Astrocyte (in vitro differentiated cells and primary cell): ENCODE measurements around the gene ITM2C. TPM values are rescaled to one million over a fixed set of nuclear protein-coding genes. Genes with fewer than 3 reads are reported as not detected.

Source experiments
- DNase-seq: peaks from one replicate; pipeline ENCODE4 v3.0.0-alpha.2; 2010; ENCODE audit warnings: low read depth
- FAIRE-seq: peaks from 2 replicates; lab custom pipeline; 2011; peaks lifted over from hg19 to GRCh38; lab: Jason Lieb, UNC
- H2AFZ ChIP-seq: 2 replicates; pipeline ENCODE4 v1.6.0; 2012; ENCODE audit warnings: low read depth, low read length, inconsistent platforms
- H3K27ac ChIP-seq: 2 replicates; pipeline ENCODE4 v1.5.1; 2011; ENCODE audit warnings: low read depth, low read length, inconsistent platforms
- H3K27me3 ChIP-seq: 2 replicates; pipeline ENCODE4 v1.6.0; 2011; ENCODE audit warnings: low read length, inconsistent platforms; ENCODE audit not compliant: insufficient read depth
- H3K36me3 ChIP-seq: 2 replicates; pipeline ENCODE4 v1.5.1; 2011; ENCODE audit warnings: low read length, inconsistent platforms; ENCODE audit not compliant: insufficient read depth
- H3K4me1 ChIP-seq: 2 replicates; pipeline ENCODE4 v1.5.1; 2011; ENCODE audit warnings: low read length, inconsistent platforms; ENCODE audit not compliant: insufficient read depth
- H3K4me2 ChIP-seq: 2 replicates; pipeline ENCODE4 v1.6.0; 2012; ENCODE audit warnings: low read length, inconsistent platforms
- H3K4me3 ChIP-seq: 2 replicates; pipeline ENCODE4 v1.5.1; 2011; ENCODE audit warnings: low read depth, mild to moderate bottlenecking, low read length, inconsistent platforms; ENCODE audit not compliant: insufficient read depth
- H3K79me2 ChIP-seq: 2 replicates; pipeline ENCODE4 v1.6.0; 2012; ENCODE audit warnings: mild to moderate bottlenecking, low read length, inconsistent platforms; ENCODE audit not compliant: insufficient read depth
- H3K9ac ChIP-seq: 2 replicates; pipeline ENCODE4 v1.6.0; 2012; ENCODE audit warnings: mild to moderate bottlenecking, low read length, inconsistent platforms
- H3K9me3 ChIP-seq: 2 replicates; pipeline ENCODE4 v1.5.1; 2012; ENCODE audit warnings: low read depth, mild to moderate bottlenecking, low read length, inconsistent platforms; ENCODE audit not compliant: insufficient read depth
- H4K20me1 ChIP-seq: 2 replicates; pipeline ENCODE4 v1.6.0; 2012; ENCODE audit warnings: low read length, inconsistent platforms; ENCODE audit not compliant: insufficient read depth
- H3K27ac Mint-ChIP-seq: one replicate; pipeline ENCODE4 v1.8.0; 2021; ENCODE audit warnings: mild to moderate bottlenecking, mixed read lengths; ENCODE audit not compliant: unreplicated experiment
- H3K27me3 Mint-ChIP-seq: one replicate; pipeline ENCODE4 v1.8.0; 2021; ENCODE audit warnings: low read depth, mixed read lengths; ENCODE audit not compliant: unreplicated experiment
- H3K36me3 Mint-ChIP-seq: one replicate; pipeline ENCODE4 v1.8.0; 2021; ENCODE audit warnings: low read depth, mixed read lengths; ENCODE audit not compliant: unreplicated experiment
- H3K4me1 Mint-ChIP-seq: one replicate; pipeline ENCODE4 v1.8.0; 2021; ENCODE audit warnings: low read depth, mixed read lengths; ENCODE audit not compliant: unreplicated experiment
- H3K4me3 Mint-ChIP-seq: one replicate; pipeline ENCODE4 v1.8.0; 2021; ENCODE audit warnings: mild to moderate bottlenecking, moderate library complexity, mixed read lengths; ENCODE audit not compliant: unreplicated experiment
- H3K9me3 Mint-ChIP-seq: one replicate; pipeline ENCODE4 v1.8.0; 2021; ENCODE audit warnings: mild to moderate bottlenecking, mixed read lengths; ENCODE audit not compliant: unreplicated experiment
- CTCF ChIP-seq: IDR thresholded peaks from 2 replicates; pipeline ENCODE4 v1.5.1; 2011; ENCODE audit warnings: low read depth, mild to moderate bottlenecking, inconsistent platforms, low read length, moderate library complexity; ENCODE audit not compliant: insufficient read depth
- EZH2 ChIP-seq: IDR thresholded peaks from 2 replicates; pipeline ENCODE4 v1.6.1; 2012; ENCODE audit warnings: mild to moderate bottlenecking, low read length, inconsistent platforms; ENCODE audit not compliant: insufficient read depth
- total RNA-seq: library from RNA; stranded (reverse); gene quantifications from 2 replicates; pipeline ENCODE4 v1.2.1, GENCODE V29; 2021

The ITM2C gene
- total RNA-seq, 1 donor from 2014 or later = 458 TPM

- Histone ChIP-seq H3K9ac (no peak overlapping the region), H3K27me3 (peaks cover 17% of the 10 kb centered on the region), H3K79me2 (no peaks in the 10 kb centered on the region), H2AFZ (no peak overlapping the region), H3K36me3 (no peaks in the 10 kb centered on the region), H3K27ac (no peak overlapping the region), H3K4me2 (no peak overlapping the region), H3K4me3 (no peak overlapping the region), H4K20me1 (no peaks in the 10 kb centered on the region), H3K4me1 (no peaks in the 10 kb centered on the region), H3K9me3 (peaks cover 6% of the 10 kb centered on the region)
- Mint-ChIP-seq H3K9me3 (peaks cover 2% of the 10 kb centered on the region), H3K4me3 (no peak overlapping the region), H3K4me1 (no peaks in the 10 kb centered on the region), H3K27me3 (peaks cover 32% of the 10 kb centered on the region), H3K36me3 (no peaks in the 10 kb centered on the region), H3K27ac (no peak overlapping the region)
- TF ChIP-seq CTCF = no peak
- no peak for TF ChIP-seq EZH2
- DNase-seq (no peak), FAIRE-seq (no peak)
These were observed 34.3 kb upstream of the ITM2C start for GRCh38 chr2:230830428-230830827.

- no peak for TF ChIP-seq CTCF
- no peak for TF ChIP-seq EZH2
- no peak overlapping the region for H3K9ac ChIP-seq
- H3K27ac ChIP-seq = no peak overlapping the region
- no peak for FAIRE-seq
- no peak overlapping the region for H3K27ac Mint-ChIP-seq
- H3K36me3 ChIP-seq = no peaks in the 10 kb centered on the region
- no peak overlapping the region for H3K4me2 ChIP-seq
- no peak overlapping the region for H2AFZ ChIP-seq
- no peaks in the 10 kb centered on the region for H3K9me3 Mint-ChIP-seq
- H3K4me1 ChIP-seq = no peaks in the 10 kb centered on the region
- H3K27me3 ChIP-seq = peaks cover 28% of the 10 kb centered on the region
- no peak overlapping the region for H3K4me3 Mint-ChIP-seq
- no peaks in the 10 kb centered on the region for H3K79me2 ChIP-seq
- no peaks in the 10 kb centered on the region for H3K4me1 Mint-ChIP-seq
- H3K36me3 Mint-ChIP-seq = peaks cover 2% of the 10 kb centered on the region
- no peaks in the 10 kb centered on the region for H4K20me1 ChIP-seq
- H3K9me3 ChIP-seq = peaks cover 7% of the 10 kb centered on the region
- H3K4me3 ChIP-seq = no peak overlapping the region
- no peak for DNase-seq
- peaks cover 32% of the 10 kb centered on the region for H3K27me3 Mint-ChIP-seq
These were observed 24.4 kb upstream of the ITM2C start for GRCh38 chr2:230840301-230840700.

- H3K4me3 ChIP-seq = no peak overlapping the region
- H3K27me3 Mint-ChIP-seq = peaks cover 32% of the 10 kb centered on the region
- no peak overlapping the region for H3K27ac Mint-ChIP-seq
- no peaks in the 10 kb centered on the region for H3K36me3 ChIP-seq
- H3K9me3 ChIP-seq = peaks cover 6% of the 10 kb centered on the region
- H2AFZ ChIP-seq = no peak overlapping the region
- TF ChIP-seq EZH2 = no peak
- TF ChIP-seq CTCF = no peak
- no peak overlapping the region for H3K27ac ChIP-seq
- H3K79me2 ChIP-seq = no peaks in the 10 kb centered on the region
- H3K4me1 ChIP-seq = no peaks in the 10 kb centered on the region
- H3K9ac ChIP-seq = no peak overlapping the region
- no peaks in the 10 kb centered on the region for H3K9me3 Mint-ChIP-seq
- no peak overlapping the region for H3K4me2 ChIP-seq
- H3K4me3 Mint-ChIP-seq = no peak overlapping the region
- FAIRE-seq (no peak), DNase-seq (no peak)
- no peaks in the 10 kb centered on the region for H3K4me1 Mint-ChIP-seq
- H3K36me3 Mint-ChIP-seq = peaks cover 2% of the 10 kb centered on the region
- H4K20me1 ChIP-seq = no peaks in the 10 kb centered on the region
- peaks cover 24% of the 10 kb centered on the region for H3K27me3 ChIP-seq
These were observed 22.3 kb upstream of the ITM2C start for GRCh38 chr2:230842473-230842872.
